Endothelial cell (in vitro differentiated cells): ENCODE results near the gene JPH3. TPM values are rescaled to one million over a fixed set of nuclear protein-coding genes. Genes with fewer than 3 reads are reported as not detected.

Experiments
- DNase-seq: peaks from one replicate; pipeline ENCODE4 v3.0.0; 2021; ENCODE audit warnings: low spot score
- H3K27ac Mint-ChIP-seq: one replicate; pipeline ENCODE4 v1.8.0; 2021; ENCODE audit warnings: mixed read lengths, inconsistent platforms; ENCODE audit not compliant: unreplicated experiment
- H3K27me3 Mint-ChIP-seq: one replicate; pipeline ENCODE4 v1.8.0; 2021; ENCODE audit warnings: mild to moderate bottlenecking, moderate library complexity, mixed read lengths, inconsistent platforms; ENCODE audit not compliant: unreplicated experiment
- H3K36me3 Mint-ChIP-seq: one replicate; pipeline ENCODE4 v1.8.0; 2021; ENCODE audit warnings: mild to moderate bottlenecking, low read depth, mixed read lengths, inconsistent platforms; ENCODE audit not compliant: unreplicated experiment
- H3K4me1 Mint-ChIP-seq: one replicate; pipeline ENCODE4 v1.8.0; 2021; ENCODE audit warnings: mild to moderate bottlenecking, mixed read lengths, inconsistent platforms; ENCODE audit not compliant: unreplicated experiment
- H3K4me3 Mint-ChIP-seq: one replicate; pipeline ENCODE4 v1.8.0; 2021; ENCODE audit warnings: mild to moderate bottlenecking, mixed read lengths, inconsistent platforms; ENCODE audit not compliant: unreplicated experiment
- H3K9me3 Mint-ChIP-seq: one replicate; pipeline ENCODE4 v1.8.0; 2021; ENCODE audit warnings: mixed read lengths, inconsistent platforms; ENCODE audit not compliant: unreplicated experiment
- CTCF ChIP-seq: fragments of 200-600 bp; sonication (generic); IDR thresholded peaks from one replicate; pipeline ENCODE4 v1.5.0; 2021; ENCODE audit warnings: antibody characterized with exemption; ENCODE audit not compliant: unreplicated experiment
- total RNA-seq: library from RNA; stranded (reverse); fragmentation: NEBNext Ultra II Directional; extraction: Animal tissue kit (Norgen Biotek cat#: 25700); gene quantifications from one replicate; pipeline ENCODE4 v1.2.1, GENCODE V29; 2021; ENCODE audit not compliant: unreplicated experiment

Gene JPH3
- total RNA-seq, 1 donor from 2014 or later: 19.1 TPM

DNA sequence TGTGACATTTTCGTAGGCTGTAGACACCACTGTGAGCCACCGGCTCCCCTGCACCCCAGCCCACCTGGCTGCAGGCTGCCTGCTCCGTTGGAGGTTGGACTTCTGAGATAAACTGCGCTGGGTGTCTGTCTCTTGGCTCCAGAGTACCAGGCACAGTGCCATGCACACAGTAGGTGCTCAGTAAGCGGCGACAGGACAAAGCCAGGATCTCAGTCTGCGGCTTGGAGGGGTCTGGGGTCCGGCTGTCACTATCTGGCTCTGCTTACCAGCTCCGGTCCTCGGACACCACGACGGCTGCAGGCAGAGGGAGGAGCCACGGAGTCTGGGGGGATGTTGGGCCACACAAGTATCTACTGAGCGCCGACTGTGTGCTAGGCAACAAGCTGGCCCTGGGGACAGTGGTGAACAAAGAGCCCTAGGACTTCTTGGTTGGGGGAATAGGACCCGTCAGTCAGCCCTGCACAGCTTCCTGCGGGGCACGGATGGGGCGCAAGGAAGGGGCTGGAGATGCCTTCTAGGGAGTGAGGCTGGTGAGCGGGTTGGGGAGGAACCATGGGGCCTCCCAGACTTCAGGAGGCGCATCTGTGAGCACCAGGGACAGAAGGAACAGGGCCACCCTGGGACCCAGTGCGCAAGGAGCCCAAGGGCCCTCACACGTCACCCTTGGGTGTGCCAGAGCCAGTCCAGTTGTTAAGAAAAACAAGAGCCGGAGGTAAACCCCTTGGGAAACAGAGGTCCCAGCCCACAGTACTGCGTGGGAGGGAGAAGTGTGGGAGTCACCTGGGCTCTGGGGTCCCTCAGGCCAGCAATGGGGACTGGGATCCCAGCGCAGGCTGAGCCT, 17.3 kb downstream of the JPH3 start:
- Mint-ChIP-seq H3K4me3 (no peak overlapping the region), H3K36me3 (no peaks in the 10 kb centered on the region), H3K4me1 (peaks cover 14% of the 10 kb centered on the region), H3K27me3 (peaks cover 5% of the 10 kb centered on the region), H3K27ac (no peak overlapping the region), H3K9me3 (no peaks in the 10 kb centered on the region)
- no peak for TF ChIP-seq CTCF
- DNase-seq: no peak

DNA sequence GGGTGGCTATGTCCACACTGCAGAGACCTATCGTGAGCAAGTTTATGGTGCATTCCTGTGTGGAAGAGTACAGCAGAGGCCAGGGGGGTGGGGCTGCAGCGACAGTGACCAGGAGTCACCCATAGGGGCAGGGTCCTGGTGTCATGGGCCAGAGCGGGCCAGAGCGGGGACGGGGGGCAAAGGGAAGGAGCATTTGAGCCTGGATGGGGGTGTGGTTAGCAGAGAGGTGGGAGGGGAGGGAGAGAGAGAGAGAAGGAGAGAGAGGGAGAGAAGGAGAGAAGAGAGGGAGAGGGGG, 17.8 kb downstream of the JPH3 start:
- Mint-ChIP-seq H3K36me3 (no peaks in the 10 kb centered on the region), H3K27me3 (peaks cover 5% of the 10 kb centered on the region), H3K4me3 (no peak overlapping the region), H3K4me1 (peaks cover 14% of the 10 kb centered on the region), H3K27ac (no peak overlapping the region), H3K9me3 (no peaks in the 10 kb centered on the region)
- no peak for DNase-seq
- TF ChIP-seq CTCF: no peak

GRCh38 chr16:87621550-87621829, 19.2 kb downstream of the JPH3 start:
- Mint-ChIP-seq H3K9me3 (no peaks in the 10 kb centered on the region), H3K27me3 (peaks cover 5% of the 10 kb centered on the region), H3K4me3 (no peak overlapping the region), H3K4me1 (peaks cover 14% of the 10 kb centered on the region), H3K27ac (no peak overlapping the region), H3K36me3 (no peaks in the 10 kb centered on the region)
- DNase-seq: no peak
- no peak for TF ChIP-seq CTCF

DNA sequence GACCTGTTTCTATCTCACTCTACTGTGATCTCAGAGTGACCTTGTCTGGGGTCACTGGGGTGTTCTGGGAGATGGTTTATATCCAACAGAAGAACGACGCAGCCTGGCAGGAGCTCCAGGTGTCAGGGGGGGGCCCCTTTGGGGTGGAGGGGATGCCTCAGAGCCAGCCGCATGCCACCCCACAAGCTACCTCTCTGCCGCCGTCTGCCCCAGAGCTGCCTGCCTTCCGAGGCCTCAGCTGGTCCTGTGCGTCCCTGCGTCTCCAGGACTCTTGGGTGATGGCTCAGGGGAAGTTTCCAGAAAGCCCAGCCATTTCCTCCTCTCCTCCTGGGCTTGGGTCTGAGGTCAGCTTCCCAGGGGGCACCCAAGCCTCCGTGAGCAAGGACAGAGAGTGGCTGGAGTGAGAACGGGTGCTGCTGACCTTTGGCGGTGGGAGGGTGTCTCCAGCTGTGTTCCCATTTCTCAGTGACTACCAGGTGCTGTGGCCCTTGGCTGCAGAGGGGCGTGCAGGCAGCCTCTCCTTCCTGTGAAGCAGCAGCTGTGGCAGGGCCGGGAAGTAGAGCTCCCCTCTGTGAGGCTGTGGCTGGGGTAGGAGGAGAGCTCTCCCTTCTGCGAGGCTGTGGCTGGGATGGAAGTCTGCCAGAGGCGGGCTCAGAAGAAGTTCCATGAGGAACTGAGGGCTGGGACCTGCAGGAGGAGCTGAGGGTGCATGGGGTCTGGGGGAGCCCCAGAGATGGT, 19.8 kb downstream of the JPH3 start:
- Mint-ChIP-seq H3K27ac (no peak overlapping the region), H3K4me1 (peaks cover 14% of the 10 kb centered on the region), H3K36me3 (no peaks in the 10 kb centered on the region), H3K4me3 (no peak overlapping the region), H3K27me3 (peaks cover 5% of the 10 kb centered on the region), H3K9me3 (no peaks in the 10 kb centered on the region)
- DNase-seq: no peak
- no peak for TF ChIP-seq CTCF

DNA sequence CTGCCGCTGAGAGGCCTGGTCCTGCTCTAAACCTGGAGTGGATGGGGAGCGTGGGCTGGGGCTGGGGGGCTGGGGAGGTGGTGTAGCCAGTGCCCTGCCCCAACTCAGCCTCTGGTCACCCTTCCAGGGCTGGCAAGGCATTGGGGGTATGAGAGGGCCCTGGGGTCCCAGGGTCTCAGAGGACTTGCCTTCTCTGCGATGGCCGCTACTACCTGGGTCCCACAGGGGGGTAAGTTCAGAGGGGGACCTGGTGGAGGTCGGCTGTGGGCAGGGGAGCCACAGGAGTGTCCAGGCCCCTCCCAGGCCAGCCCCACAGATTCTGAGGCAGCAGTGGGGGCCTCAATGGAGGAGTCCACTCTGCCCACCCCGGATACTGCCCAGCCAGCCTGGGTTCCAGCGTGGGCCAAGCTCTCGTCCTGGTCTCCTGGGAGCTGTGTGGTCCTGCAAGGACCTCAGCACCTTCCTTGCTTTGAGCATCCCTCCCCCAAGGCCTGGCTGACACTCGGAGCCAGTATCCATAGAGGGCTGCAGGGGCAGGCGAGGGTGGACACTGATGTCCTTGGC, 20.5 kb downstream of the JPH3 start:
- H3K27ac Mint-ChIP-seq: no peak overlapping the region
- peaks cover 4% of the 10 kb centered on the region for H3K27me3 Mint-ChIP-seq
- TF ChIP-seq CTCF: no peak
- H3K36me3 Mint-ChIP-seq: no peaks in the 10 kb centered on the region
- peaks cover 14% of the 10 kb centered on the region for H3K4me1 Mint-ChIP-seq
- no peak overlapping the region for H3K4me3 Mint-ChIP-seq
- no peak for DNase-seq
- H3K9me3 Mint-ChIP-seq: no peaks in the 10 kb centered on the region
